Umbilical cord (tissue), 2 donors: ENCODE data around the gene DLG4. TPM values are rescaled to one million over a fixed set of nuclear protein-coding genes. Genes with fewer than 3 reads are reported as not detected.
"Not testable (repeated sequence)": the region's sequence is repeated elsewhere in the genome, so short reads cannot be mapped to it uniquely, and the experiment has no call there.

ENCODE experiments used
- DNase-seq: peaks from one replicate; pipeline ENCODE4 v3.0.0-alpha.2; 2015; ENCODE audit warnings: low spot score
- total RNA-seq: library from RNA; depleted of rRNA; stranded (reverse); fragments of >200 nt; gene quantifications from one replicate; pipeline ENCODE4 v1.2.3, GENCODE V29; 2014; ENCODE audit warnings: low replicate concordance; ENCODE audit not compliant: insufficient read depth

Gene DLG4
- total RNA-seq, 1 donor from 2014 or later: 18.3 TPM

- no peak for DNase-seq
Observed at GRCh38 chr17:7249830-7250229, 30.2 kb upstream of the DLG4 start.

- DNase-seq: peak; percentile 0
Observed at GRCh38 chr17:7249214-7249613, 29.6 kb upstream of the DLG4 start.

- DNase-seq: peak; percentile 1
Observed at GRCh38 chr17:7248796-7249195, 29.2 kb upstream of the DLG4 start.

GRCh38 chr17:7246779-7247178 is 27.1 kb upstream of the DLG4 start:
- no peak for DNase-seq

GRCh38 chr17:7243838-7244237 is 24.2 kb upstream of the DLG4 start:
- not testable (repeated sequence) for DNase-seq

- no peak for DNase-seq
Observed at GRCh38 chr17:7243453-7243729, 23.8 kb upstream of the DLG4 start.

GRCh38 chr17:7242717-7243452 is 23.2 kb upstream of the DLG4 start:
- DNase-seq: peak; percentile 98

GRCh38 chr17:7241783-7242716 is 22.4 kb upstream of the DLG4 start, which contains the start of gene GABARAP:
GABARAP (minus strand) TSS chr17:7242449; CDS start chr17:7242330, 119 bp downstream.
- DNase-seq: peak; percentile 97

- DNase-seq: no peak
Observed at GRCh38 chr17:7241090-7241733, 21.6 kb upstream of the DLG4 start.

- no peak for DNase-seq
Observed at GRCh38 chr17:7240375-7240774, 20.7 kb upstream of the DLG4 start.

GRCh38 chr17:7239091-7240027 is 19.7 kb upstream of the DLG4 start, which contains the start of gene PHF23:
PHF23 (minus strand) TSS chr17:7239457; CDS start chr17:7239279, 178 bp downstream.
- DNase-seq: peak; percentile 100

- DNase-seq: no peak
Observed at GRCh38 chr17:7238420-7239090, 18.9 kb upstream of the DLG4 start.

- peak; percentile 79 for DNase-seq
Observed at GRCh38 chr17:7237761-7238419, 18.3 kb upstream of the DLG4 start.

GRCh38 chr17:7237266-7237760 is 17.7 kb upstream of the DLG4 start:
- DNase-seq: no peak

GRCh38 chr17:7236808-7237207 is 17.2 kb upstream of the DLG4 start:
- no peak for DNase-seq

GRCh38 chr17:7235693-7236665 is 16.3 kb upstream of the DLG4 start:
- DNase-seq: no peak

- peak; percentile 98 for DNase-seq
Observed at GRCh38 chr17:7234083-7234951, 14.7 kb upstream of the DLG4 start, which contains the start of gene DVL2. DVL2 (minus strand) TSS chr17:7234517; CDS start chr17:7234262, 255 bp downstream.
